ENCODE results near the gene TBK1.
"Not testable (repeated sequence)": the region's sequence is repeated elsewhere in the genome, so short reads cannot be mapped to it uniquely, and the experiment has no call there.

Gene TBK1

GRCh38 chr12:64534672-64535199, 82.8 kb downstream of the TBK1 start:
- no peak overlapping the region for H3K27ac ChIP-seq
- DNase-seq (ENCODE audit: low read depth, low spot score), result no peak

- no peak overlapping the region for H3K27ac ChIP-seq
- DNase-seq (ENCODE audit: low read depth, low spot score), result no peak
Observed at GRCh38 chr12:64538121-64538520, 86.2 kb downstream of the TBK1 start.

- not testable (repeated sequence) for H3K27ac ChIP-seq; DNase-seq (ENCODE audit: low read depth, low spot score)
Observed at GRCh38 chr12:64542409-64543047, 90.6 kb downstream of the TBK1 start.

- DNase-seq (ENCODE audit: low read depth, low spot score), result no peak
- H3K27ac ChIP-seq, result no peak overlapping the region
Observed at GRCh38 chr12:64544371-64545080, 92.6 kb downstream of the TBK1 start.

GRCh38 chr12:64545081-64545382, 93.1 kb downstream of the TBK1 start:
- H3K27ac ChIP-seq, result no peak overlapping the region
- DNase-seq (ENCODE audit: low read depth, low spot score), result no peak

GRCh38 chr12:64549108-64549507, 97.2 kb downstream of the TBK1 start:
- no peak for DNase-seq (ENCODE audit: low read depth, low spot score)
- no peak overlapping the region for H3K27ac ChIP-seq

GRCh38 chr12:64550755-64551154, 98.8 kb downstream of the TBK1 start:
- DNase-seq (ENCODE audit: low read depth, low spot score), result no peak
- no peak overlapping the region for H3K27ac ChIP-seq

- DNase-seq (ENCODE audit: low read depth, low spot score), result no peak
- no peak overlapping the region for H3K27ac ChIP-seq
Observed at GRCh38 chr12:64551676-64552075, 99.8 kb downstream of the TBK1 start.

Measured in epithelial cell of prostate (primary cell).